ENCODE data around the gene DLGAP1. TPM values are rescaled to one million over a fixed set of nuclear protein-coding genes. Genes with fewer than 3 reads are reported as not detected.
A peak's percentile ranks its signal among the peaks of the same experiment; 100 is the strongest.

DLGAP1 gene
- total and polyA plus RNA-seq, 10 donors, result 0.11 to 6.0 (median 2.1) TPM

DNA sequence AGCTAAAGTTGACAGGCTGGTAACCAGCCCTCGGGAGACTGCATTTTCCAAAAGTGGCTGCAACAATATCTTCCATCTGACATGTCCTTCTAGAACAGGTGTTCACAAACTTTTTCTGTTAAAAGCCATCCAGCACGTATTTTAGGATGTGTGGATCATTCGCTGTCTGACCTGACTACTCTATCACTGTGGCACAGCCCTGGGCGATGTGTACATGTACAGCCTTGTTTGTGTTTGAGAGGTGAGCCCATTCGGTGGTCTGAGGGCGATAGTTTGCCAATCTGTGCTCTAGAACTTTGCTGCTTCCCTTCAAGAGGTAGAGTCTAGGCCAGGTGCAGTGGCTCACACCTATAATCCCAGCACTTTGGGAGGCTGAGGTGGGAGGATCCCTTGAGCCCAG is 839.0 kb downstream of the DLGAP1 start:
- Histone ChIP-seq H3K4me3 (no peak overlapping the region), H3K9me3 (peaks cover 0 to 5% (median 0%) of the 10 kb centered on the region in 8 donors), H3K27ac (no peak overlapping the region), H3K4me1 (no peaks in the 10 kb centered on the region), H3K36me3 (no peaks in the 10 kb centered on the region), H3K27me3 (replicated peaks in 1 of 7) (no peaks in the 10 kb centered on the region)
- WGBS, 5 donors, result 87 to 95% (median 92%) methylated on average over 6 of the region's 6 CpGs
- no peak for DNase-seq
- intact Hi-C loops (cut with DNase I; ENCODE audit: low total_unique reads), result no loop called here
- TF ChIP-seq, protein P1, sequence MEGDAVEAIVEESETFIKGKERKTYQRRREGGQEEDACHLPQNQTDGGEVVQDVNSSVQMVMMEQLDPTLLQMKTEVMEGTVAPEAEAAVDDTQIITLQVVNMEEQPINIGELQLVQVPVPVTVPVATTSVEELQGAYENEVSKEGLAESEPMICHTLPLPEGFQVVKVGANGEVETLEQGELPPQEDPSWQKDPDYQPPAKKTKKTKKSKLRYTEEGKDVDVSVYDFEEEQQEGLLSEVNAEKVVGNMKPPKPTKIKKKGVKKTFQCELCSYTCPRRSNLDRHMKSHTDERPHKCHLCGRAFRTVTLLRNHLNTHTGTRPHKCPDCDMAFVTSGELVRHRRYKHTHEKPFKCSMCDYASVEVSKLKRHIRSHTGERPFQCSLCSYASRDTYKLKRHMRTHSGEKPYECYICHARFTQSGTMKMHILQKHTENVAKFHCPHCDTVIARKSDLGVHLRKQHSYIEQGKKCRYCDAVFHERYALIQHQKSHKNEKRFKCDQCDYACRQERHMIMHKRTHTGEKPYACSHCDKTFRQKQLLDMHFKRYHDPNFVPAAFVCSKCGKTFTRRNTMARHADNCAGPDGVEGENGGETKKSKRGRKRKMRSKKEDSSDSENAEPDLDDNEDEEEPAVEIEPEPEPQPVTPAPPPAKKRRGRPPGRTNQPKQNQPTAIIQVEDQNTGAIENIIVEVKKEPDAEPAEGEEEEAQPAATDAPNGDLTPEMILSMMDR (IDR thresholded peaks at IDR 0.05 in 8 of 11, conservative IDR thresholded peaks at IDR 0.05 in 3 of 11), result no peak
- TF ChIP-seq POLR2A (IDR thresholded peaks at IDR 0.05), result no peak

DNA sequence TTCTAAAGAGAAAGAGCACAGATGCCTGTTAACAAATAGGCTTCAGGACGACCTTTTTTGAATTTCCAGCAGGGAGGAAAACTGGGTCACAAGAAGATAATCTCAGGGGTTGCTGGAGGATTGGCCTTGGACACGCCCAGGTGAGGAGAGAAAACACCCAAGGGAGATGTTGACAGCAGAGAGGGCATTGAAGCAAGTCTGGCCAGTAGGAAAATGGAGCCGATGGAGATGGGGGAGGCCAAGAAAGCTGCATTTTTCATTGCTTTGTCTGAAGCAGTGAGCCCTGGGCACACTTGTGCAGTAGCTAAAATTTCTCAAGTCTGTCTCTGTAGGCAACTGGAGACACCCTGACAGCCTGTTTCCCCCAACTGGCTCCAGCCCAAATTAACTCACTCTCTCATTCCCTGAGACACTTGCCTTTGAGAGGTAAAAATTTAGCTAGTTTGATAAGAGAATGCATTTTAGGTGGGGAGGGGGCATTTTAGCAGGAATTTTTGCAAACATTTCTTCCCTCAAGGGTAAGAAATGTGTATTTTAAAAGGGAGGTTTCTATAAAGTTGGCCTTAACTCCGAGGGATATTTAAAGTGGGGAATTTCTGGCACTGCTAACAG is 839.6 kb downstream of the DLGAP1 start:
- no peaks in the 10 kb centered on the region for H3K4me1 ChIP-seq
- peak; percentile 11 for DNase-seq
- H3K4me3 ChIP-seq, result no peak overlapping the region
- no peaks in the 10 kb centered on the region for H3K36me3 ChIP-seq
- TF ChIP-seq POLR2A (IDR thresholded peaks at IDR 0.05) (no peak), POLR2AphosphoS5 (IDR thresholded peaks at IDR 0.05) (no peak)
- TF ChIP-seq, protein P1 (IDR thresholded peaks at IDR 0.05 in 8 of 11, conservative IDR thresholded peaks at IDR 0.05 in 3 of 11), result no peak
- no peaks in the 10 kb centered on the region for H3K27me3 ChIP-seq (replicated peaks in 1 of 7)
- intact Hi-C loops (cut with DNase I; ENCODE audit: low total_unique reads), result no loop called here
- peaks cover 0 to 5% (median 0%) of the 10 kb centered on the region in 8 donors for H3K9me3 ChIP-seq
- H3K27ac ChIP-seq, result no peak overlapping the region
- WGBS, 5 donors, result 58 to 71% (median 59%) methylated on average over 4 of the region's 4 CpGs

DNA sequence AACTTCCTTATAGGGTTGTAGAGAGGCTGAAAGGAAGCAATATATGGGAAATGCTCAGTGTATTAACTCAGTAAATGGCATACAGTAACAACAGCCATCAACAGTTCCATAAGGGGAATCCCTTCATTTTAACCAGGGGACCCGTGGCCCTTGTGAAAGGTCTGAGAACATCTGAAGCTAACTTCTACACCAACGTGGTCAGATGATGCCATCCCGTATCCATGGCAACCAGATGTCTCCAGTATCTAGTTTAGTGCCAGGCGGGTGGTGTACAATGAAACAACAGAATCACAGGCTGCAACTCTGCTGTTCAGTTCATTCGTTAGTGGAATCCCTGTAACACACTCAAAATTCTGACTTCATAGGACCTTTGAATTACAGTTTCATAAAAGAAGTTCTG is 842.8 kb downstream of the DLGAP1 start:
- peaks cover 0 to 5% (median 0%) of the 10 kb centered on the region in 6 donors for H3K4me1 ChIP-seq
- no peaks in the 10 kb centered on the region for H3K27me3 ChIP-seq (replicated peaks in 1 of 7)
- WGBS, 5 donors, result 56 to 80% (median 67%) methylated on average over 5 of the region's 5 CpGs
- intact Hi-C loops (cut with DNase I; ENCODE audit: low total_unique reads), result no loop called here
- peak; percentile 6 for DNase-seq
- H3K27ac ChIP-seq, result no peak overlapping the region
- H3K4me3 ChIP-seq, result no peak overlapping the region
- no peaks in the 10 kb centered on the region for H3K36me3 ChIP-seq
- TF ChIP-seq POLR2A (IDR thresholded peaks at IDR 0.05), result no peak
- TF ChIP-seq, protein P1 (IDR thresholded peaks at IDR 0.05 in 8 of 11, conservative IDR thresholded peaks at IDR 0.05 in 3 of 11), result no peak
- TF ChIP-seq POLR2AphosphoS5 (IDR thresholded peaks at IDR 0.05), result no peak
- peaks cover 0 to 5% (median 0%) of the 10 kb centered on the region in 8 donors for H3K9me3 ChIP-seq

DNA sequence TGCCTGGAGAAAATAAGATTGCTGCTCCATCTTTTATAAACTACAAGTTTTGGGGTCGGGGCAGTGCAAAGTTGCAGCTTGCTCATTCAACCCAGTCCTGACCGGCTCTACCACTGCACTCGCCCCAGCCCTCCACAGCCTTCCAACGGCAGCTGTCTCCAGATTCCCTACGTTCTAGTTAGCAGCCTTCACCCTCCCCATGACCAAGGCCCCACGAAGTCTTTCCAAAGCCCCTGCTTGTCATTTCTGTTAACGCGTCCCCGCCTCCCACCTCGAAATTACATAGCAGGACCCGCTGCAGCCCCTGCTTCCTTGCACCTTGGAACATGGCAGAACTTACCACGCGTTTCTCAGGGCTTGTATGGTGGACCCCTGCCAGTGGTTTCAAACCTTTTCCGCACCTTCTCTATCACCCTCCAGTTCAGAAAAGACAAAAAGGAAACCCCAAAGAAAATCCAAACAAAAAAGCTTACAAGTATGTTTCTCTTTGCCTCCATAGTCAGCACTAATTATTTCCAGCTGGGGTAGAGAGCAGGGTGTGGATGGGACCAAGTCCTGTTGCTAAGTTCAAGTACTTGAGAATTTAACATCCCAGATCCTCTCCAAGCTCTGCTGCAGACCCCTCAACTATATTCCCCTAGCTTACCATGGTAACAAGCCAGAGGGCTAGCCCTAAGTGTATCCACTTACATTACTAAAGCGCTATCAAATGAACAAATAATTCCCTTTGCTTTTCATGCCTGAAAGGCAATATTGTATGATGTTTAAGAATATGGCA is 843.6 kb downstream of the DLGAP1 start:
- Histone ChIP-seq H3K4me1 (peaks cover 4 to 13% (median 7%) of the 10 kb centered on the region in 6 donors), H3K27ac (no peak overlapping the region), H3K9me3 (no peaks in the 10 kb centered on the region), H3K4me3 (no peak overlapping the region), H3K27me3 (replicated peaks in 1 of 7) (no peaks in the 10 kb centered on the region), H3K36me3 (no peaks in the 10 kb centered on the region)
- intact Hi-C loops (cut with DNase I; ENCODE audit: low total_unique reads), result no loop called here
- TF ChIP-seq, protein P1 (IDR thresholded peaks at IDR 0.05 in 8 of 11, conservative IDR thresholded peaks at IDR 0.05 in 3 of 11), result no peak
- TF ChIP-seq POLR2A (IDR thresholded peaks at IDR 0.05) (no peak), POLR2AphosphoS5 (IDR thresholded peaks at IDR 0.05) (no peak)
- 81 to 92% (median 88%) methylated on average over 15 of the region's 15 CpGs for WGBS, 5 donors
- DNase-seq, result peak; percentile 42

Measured in spleen (tissue), 11 donors.